Right ventricle myocardium inferior (tissue), 1 donor: ENCODE data around the gene MCTP1. TPM values are rescaled to one million over a fixed set of nuclear protein-coding genes. Genes with fewer than 3 reads are reported as not detected.
A peak's percentile ranks its signal among the peaks of the same experiment; 100 is the strongest.

ENCODE experiments used
- ATAC-seq: fragments of 200-7000 bp; cut with Tn5 transposase; one replicate; pipeline ENCODE4 v1.9.1; 2020; ENCODE audit warnings: mild to moderate bottlenecking, moderate library complexity
- DNase-seq: peaks from one replicate; pipeline ENCODE4 v3.0.0; 2021; ENCODE audit errors: missing footprints
- intact Hi-C: fragments of 100-400 bp; cut with DNase I; formaldehyde crosslinking; loops from one replicate; pipeline ENCODE4 v1.11.0; 2022
- long read RNA-seq: library from polyadenylated mRNA; unstranded; transcript quantifications from one replicate; pipeline ENCODE4 v2.0.0, GENCODE V29; 2021
- total RNA-seq: library from RNA; stranded (reverse); fragmentation: NEBNext Ultra II Directional; extraction: Animal tissue kit (Norgen Biotek cat#: 25700); gene quantifications from one replicate; pipeline ENCODE4 v1.2.1, GENCODE V29; 2021
- donor health status: DM: no; HTN: yes; CAD: no; lungs with severe emphysema.

The MCTP1 gene
- total RNA-seq = 8.5 TPM
- long read RNA-seq = 0 reads

DNA sequence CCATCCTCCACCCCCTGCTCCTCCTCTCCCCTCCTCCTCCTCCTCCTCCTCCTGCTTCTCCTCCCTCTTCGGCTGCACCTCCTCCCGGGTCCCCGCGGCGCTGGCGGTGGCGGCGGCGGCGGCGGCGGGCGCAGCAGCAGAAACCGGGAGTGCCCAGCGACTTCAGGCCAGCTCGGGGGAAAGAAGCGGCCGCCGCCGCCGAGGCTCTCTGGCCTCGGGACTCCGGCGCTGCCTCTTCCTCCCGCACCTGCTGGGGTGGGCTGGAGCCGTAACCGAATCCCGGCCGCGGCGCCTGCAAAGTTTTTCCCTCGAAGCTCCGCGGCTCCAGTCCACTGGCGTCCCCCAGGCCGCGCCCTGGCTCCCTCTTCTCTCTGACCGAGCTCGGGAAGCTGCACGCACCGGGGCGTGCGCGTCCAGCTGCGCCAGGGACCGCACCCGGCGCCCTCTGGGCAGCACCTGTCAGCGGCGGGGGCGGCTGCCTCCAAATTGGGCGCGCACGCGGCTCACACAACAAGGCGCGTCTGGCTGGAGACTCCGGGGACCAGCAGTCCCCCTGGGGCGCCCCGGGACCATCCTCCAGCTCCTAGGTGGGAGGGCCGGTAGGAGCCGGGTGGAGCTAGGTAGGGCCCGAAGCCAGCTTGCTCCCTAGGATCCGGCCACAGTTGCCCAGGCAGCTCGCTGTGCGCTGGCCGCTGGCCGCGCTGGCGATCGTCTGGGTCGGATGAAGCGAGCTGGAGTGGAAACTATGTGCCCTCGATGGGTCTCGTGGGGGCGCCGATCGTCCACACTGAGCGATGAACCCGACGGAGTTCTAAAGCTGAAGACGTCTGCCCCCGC, at the start of gene MCTP1:
TSS of gene MCTP1 (minus strand) at position 523 of the 837 bp plus-strand sequence.
- peak; percentile 68 for DNase-seq
- intact Hi-C loops = no loop called here
- peak; percentile 50 for ATAC-seq

DNA sequence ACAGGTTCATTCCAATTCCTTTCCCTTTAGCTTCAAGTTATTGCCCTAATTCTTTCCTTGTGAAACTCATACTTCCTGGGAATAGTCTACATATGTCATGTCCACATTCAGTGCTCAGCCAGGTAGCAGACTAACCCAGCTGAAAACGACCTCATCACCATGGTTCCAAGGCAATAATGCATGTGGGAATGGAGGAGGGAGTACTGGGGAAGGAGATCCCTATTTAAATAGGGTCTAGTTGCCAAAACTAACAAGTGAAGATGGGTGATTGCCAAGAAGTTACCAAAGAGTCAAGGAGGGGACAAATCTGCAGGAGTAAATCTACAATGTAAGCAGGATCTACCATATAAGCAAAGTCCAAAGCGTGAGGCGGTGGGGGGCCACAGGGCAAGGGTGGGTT, 47.3 kb upstream of the MCTP1 start:
- DNase-seq = no peak
- no peak for ATAC-seq
- intact Hi-C loops = no loop called here

GRCh38 chr5:95331358-95331757, 46.5 kb upstream of the MCTP1 start:
- intact Hi-C loops = no loop called here
- no peak for ATAC-seq
- no peak for DNase-seq

DNA sequence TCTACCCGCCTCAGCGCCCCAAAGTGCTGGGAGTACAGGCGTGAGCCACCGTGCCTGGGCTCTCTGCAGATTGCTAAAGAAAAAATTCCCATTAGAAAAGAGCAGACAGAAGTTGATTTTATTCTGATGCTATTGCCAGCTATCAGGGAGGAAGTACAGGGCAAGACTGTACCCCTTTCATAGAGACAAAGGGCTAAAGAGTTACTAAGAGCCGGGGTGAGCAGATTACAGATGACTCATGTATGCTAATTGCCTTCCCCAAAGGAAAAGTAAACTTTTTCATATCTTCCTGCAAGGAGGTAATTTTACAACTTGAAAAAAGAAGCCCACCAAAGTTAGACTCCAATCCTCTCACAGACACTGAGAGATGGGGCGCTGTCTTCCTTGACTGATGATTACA, 42.3 kb upstream of the MCTP1 start:
- intact Hi-C loops = no loop called here
- ATAC-seq (no peak), DNase-seq (no peak)

DNA sequence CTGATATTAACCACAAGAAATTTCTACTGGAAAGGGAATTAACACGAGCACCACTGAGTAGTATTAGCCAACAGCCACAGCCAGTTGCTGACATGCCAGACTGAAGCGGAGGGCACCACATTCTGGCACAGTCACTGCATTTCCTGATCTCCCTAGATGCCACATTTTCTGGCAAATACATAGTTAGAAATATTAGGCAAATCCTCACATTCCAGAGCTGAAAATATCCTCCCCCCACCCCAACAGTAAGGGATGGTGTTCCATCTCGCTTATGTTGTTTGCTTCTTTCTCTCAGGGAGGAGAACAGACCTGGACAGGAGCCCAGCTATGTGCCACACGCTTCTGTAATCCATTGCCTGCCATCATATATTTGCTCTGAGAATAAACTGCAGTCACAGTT, 32.8 kb upstream of the MCTP1 start:
- intact Hi-C loops = no loop called here
- ATAC-seq (no peak), DNase-seq (no peak)

- ATAC-seq (no peak), DNase-seq (no peak)
- intact Hi-C loops = no loop called here
Observed at GRCh38 chr5:95317085-95317484, 32.2 kb upstream of the MCTP1 start.

DNA sequence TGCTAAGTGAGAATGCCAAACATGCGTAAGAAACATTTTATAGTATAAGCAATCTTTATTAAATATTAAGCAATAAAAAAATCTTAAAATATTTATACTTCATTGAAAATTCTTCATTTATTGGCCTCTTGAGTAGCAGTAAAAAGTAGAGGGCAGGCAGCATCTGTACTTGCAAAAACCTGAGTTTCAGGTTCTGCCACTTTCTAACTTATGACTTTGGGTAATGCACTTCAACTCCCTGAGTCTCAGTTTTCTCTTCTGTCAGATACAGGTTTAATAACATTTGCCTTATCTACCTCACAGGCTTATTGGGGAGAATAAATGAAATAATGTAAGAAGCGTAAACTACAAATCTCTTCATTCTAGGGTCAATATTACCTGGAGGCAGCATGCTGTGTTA, 19.8 kb upstream of the MCTP1 start:
- no peak for ATAC-seq
- no peak for DNase-seq
- intact Hi-C loops = no loop called here

DNA sequence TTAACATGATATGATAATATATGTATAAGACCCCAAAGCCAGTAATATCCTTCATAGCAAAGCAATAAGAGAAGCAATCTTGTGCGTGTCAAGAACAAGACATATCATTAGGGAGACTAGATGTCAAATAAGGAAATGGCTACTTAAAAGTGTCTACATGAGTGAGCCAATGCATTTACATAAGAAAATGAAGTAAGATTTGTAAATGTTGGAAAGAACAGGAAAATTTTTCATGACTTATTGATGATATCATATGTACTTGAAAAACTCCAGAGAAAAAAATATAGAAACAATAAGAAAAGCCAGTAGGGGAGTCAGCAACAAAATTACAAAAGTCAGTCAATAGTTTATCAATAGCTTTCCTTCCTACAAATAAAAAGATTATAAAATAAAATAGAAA, 13.8 kb upstream of the MCTP1 start:
- DNase-seq = no peak
- no peak for ATAC-seq
- intact Hi-C loops = no loop called here

DNA sequence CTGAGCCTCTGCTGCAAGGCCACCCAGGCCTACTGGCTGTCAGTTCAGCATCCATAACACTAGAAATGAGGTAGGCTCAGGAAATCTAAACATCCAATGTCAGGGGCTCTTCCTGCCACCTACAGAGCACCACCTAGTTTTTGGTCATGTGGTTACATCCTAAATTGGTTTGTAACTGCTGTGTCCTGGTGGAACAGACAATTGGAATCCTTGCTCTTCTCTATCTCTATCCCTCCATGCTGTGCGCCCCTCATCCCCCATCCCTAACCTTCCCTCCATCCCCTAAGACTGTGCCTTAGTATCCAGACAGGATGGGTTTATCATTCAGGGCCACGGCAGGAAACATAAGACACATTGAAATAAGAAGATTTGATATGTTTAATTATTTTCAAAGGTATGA, 11.4 kb upstream of the MCTP1 start:
- intact Hi-C loops = no loop called here
- no peak for DNase-seq
- no peak for ATAC-seq

DNA sequence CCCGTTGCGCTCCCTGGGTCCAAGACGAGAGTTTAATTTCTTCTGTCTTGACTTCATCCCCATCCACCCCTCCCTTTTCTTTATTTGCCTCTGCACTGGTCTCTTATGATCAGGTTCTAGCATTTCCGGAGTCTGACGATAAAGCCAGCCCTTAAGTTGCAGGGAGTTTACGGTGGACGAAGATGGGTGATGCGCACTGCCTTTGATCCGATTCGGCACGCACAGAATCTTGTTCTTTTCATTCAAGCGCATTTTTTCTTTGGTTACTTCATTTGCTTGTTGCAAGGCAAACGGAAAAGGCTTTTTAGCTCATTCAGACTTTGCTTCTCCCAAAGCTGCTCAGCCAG, 488 bp upstream of the MCTP1 start:
- intact Hi-C loops = no loop called here
- DNase-seq (no peak), ATAC-seq (no peak)

DNA sequence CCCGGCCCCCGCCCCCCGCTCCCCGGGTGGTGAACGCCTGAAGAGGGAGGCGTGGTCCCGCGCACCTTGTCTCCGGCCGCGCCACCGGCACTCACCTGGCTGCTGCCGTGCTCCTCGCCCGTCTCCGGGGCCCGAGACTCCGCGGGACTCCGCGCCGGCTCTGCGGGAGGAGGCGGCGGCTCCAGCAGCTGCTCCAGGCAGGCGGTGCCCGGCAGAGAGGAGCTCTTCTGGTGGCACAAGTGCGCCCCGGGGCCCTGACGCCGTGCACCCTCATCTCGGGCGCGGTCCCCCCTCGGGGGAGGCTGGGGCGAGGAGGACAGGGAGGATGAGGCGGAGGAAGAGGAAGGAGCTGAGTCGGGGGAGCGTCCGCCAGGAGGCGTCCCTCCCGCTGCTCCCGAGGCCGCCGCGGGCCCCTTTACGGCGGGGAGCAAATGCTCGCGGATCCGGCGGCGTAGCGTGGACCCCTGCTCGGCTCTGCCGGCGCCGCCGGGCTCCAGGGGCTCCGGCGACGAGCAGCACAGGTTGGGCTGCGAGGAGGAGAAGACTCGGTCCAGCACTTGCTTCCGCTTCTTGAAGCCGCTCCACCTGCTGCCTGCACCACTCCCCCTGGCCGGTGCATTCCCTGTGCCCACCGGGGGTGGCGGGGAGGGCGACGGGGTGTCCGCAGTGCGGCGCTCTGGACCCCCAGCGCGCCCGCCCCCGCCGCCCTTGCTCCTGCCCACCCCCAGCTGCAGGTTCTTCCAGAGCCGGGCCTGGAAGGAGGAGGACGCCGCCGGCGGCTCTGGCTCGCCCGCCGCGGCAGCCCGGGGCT, 928 bp downstream of the MCTP1 start:
- intact Hi-C loops = no loop called here
- ATAC-seq (peak; percentile 63), DNase-seq (peak; percentile 70)

DNA sequence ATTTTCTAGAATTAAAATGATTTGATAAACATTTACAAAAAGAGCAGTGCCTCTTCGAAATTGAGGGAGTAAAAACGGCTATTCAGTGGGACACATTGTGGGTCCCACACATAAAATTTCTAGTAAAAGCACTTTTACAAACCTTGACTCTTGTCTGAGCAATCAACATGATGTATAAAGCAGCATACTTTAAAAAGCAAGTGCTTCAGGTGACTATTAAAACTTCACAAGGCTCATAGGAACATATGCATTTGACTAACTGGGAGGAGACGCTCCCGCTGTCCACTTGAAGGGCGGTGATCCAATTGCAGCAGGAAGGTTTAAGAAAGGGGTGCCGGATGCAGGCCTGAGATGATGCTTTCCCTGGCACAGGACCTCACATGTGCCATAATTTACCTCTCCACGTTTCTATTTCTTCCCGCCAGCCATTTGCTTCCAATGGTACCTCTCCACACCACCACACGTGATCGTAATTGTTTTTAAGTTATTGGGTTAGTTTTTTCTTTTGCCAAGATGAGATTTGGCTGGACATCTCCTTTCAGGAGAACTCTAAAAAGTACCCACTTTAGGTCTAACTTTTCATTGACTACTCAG, 1.8 kb downstream of the MCTP1 start:
- DNase-seq (no peak), ATAC-seq (no peak)
- intact Hi-C loops = no loop called here

GRCh38 chr5:95281226-95281625, 3.7 kb downstream of the MCTP1 start:
- no peak for DNase-seq
- no peak for ATAC-seq
- intact Hi-C loops = no loop called here

- DNase-seq (no peak), ATAC-seq (no peak)
- intact Hi-C loops = no loop called here
Observed at GRCh38 chr5:95280401-95281095, 4.3 kb downstream of the MCTP1 start.

DNA sequence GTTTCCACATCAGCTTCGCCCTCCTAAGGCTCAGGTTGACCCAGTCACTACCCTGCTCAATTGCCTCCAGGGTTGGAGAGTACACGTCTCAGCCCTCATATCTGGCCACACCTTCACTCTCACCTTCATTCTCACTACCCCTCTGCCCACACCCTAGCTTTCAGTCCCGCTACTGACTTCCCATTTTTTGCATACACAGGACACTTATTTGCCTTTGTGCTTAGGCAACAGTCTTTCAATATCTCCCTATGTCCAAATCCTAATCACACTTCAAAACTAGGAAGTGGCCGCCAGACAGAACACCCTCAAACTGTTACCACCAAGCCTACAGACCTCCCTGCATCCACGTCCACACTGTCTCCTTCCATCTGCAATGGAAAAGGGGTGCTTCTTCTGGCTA, 10.9 kb downstream of the MCTP1 start:
- ATAC-seq (no peak), DNase-seq (no peak)
- intact Hi-C loops = no loop called here

GRCh38 chr5:95272316-95272929, 12.5 kb downstream of the MCTP1 start:
- DNase-seq (no peak), ATAC-seq (no peak)
- intact Hi-C loops = no loop called here

DNA sequence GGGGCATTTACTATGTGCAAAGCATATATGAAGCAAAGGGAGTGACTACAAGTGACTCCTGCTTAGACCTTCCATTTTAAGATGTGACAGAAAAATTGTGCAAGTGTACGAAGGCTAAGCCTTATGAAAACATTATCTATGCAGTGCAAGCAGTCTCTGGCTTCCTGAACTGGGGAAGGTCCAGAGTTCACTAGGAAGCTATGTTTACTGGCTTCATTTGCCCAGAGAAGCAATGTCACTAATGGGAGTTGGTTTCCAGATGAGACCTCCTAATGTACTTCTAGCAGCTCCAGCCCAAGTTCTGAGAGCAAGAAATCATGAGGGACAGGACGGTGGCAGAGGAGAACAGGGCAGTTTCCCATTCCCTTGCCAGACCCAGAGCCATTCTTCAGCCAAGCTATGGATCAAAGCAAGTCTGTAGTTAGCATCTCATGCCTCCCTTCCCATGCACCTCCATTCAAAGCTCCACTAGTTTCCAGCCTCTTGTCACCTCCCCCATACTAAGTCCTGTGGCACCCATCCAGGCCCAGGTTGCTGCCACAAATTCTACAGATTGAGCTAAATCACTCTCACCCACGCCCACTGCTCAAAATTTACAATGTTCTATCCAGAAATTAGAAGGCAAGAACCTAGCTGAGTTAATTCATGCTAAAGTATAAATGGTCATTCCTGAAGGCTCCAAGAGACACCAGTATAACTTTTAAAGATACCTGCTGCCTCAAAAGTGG, 21.8 kb downstream of the MCTP1 start:
- intact Hi-C loops = loop anchor here (10.0 kb wide), 1 partner anchor 298 kb away; no protein-coding TSS in a partner anchor
- ATAC-seq (peak; percentile 35), DNase-seq (no peak)
